ENCODE data around the gene CHRNB2. TPM values are rescaled to one million over a fixed set of nuclear protein-coding genes. Genes with fewer than 3 reads are reported as not detected.

The CHRNB2 gene
- total RNA-seq, 4 donors from 2014 or later: 0.32 to 0.82 TPM; not detected in 2

DNA sequence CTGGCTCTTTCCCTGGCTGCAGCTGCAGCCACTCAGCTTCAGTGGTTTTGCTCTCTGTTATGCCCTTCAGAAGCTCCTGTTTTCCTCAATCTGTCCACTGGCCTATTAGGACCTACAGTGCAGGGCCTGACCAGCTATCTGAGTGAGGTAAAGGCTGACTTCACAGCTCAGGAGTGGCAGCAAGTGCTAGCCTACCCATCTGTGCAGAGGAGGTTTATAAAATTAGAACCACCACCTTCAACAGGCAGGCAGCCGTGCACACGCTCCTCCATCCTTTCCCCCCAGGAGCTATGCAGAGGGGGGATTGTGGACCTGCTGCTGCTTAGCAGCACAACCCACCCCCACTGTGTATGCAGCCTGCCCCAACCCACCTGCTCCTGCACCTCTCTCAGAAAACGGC is 32.1 kb downstream of the CHRNB2 start:
- TF ChIP-seq EP300 (IDR thresholded peaks at IDR 0.05; ENCODE audit: low read depth): no peak
- TF ChIP-seq, protein P1, sequence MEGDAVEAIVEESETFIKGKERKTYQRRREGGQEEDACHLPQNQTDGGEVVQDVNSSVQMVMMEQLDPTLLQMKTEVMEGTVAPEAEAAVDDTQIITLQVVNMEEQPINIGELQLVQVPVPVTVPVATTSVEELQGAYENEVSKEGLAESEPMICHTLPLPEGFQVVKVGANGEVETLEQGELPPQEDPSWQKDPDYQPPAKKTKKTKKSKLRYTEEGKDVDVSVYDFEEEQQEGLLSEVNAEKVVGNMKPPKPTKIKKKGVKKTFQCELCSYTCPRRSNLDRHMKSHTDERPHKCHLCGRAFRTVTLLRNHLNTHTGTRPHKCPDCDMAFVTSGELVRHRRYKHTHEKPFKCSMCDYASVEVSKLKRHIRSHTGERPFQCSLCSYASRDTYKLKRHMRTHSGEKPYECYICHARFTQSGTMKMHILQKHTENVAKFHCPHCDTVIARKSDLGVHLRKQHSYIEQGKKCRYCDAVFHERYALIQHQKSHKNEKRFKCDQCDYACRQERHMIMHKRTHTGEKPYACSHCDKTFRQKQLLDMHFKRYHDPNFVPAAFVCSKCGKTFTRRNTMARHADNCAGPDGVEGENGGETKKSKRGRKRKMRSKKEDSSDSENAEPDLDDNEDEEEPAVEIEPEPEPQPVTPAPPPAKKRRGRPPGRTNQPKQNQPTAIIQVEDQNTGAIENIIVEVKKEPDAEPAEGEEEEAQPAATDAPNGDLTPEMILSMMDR (IDR thresholded peaks at IDR 0.05): no peak
- TF ChIP-seq POLR2A (IDR thresholded peaks at IDR 0.05): no peak
- no peak for TF ChIP-seq POLR2AphosphoS5 (IDR thresholded peaks at IDR 0.05)
- peaks cover 0 to 23% (median 7%) of the 10 kb centered on the region in 4 donors for H3K4me1 ChIP-seq
- intact Hi-C loops (cut with DNase I; ENCODE audit: low total_unique reads) (no loop called here), in situ Hi-C loops (cut with MboI; ENCODE audit: low pct_ligation_motif_present in 1 of 4, low pct_unique_long_range_greater_than_20kb in 1 of 4, low sequenced_read_pairs in 3 of 4) (no loop called here)
- no peak for DNase-seq
- no peak overlapping the region for H3K27ac ChIP-seq
- 79% methylated on average over 3 of the region's 3 CpGs; no CpG with 5 or more reads in 1 of the 2 donors for WGBS, 2 donors (ENCODE audit: low coverage in 1 of 2)
- no peak overlapping the region for H3K4me3 ChIP-seq
- no peaks in the 10 kb centered on the region for H3K9me3 ChIP-seq
- no peaks in the 10 kb centered on the region for H3K27me3 ChIP-seq
- peaks cover 0 to 60% (median 26%) of the 10 kb centered on the region in 4 donors for H3K36me3 ChIP-seq

DNA sequence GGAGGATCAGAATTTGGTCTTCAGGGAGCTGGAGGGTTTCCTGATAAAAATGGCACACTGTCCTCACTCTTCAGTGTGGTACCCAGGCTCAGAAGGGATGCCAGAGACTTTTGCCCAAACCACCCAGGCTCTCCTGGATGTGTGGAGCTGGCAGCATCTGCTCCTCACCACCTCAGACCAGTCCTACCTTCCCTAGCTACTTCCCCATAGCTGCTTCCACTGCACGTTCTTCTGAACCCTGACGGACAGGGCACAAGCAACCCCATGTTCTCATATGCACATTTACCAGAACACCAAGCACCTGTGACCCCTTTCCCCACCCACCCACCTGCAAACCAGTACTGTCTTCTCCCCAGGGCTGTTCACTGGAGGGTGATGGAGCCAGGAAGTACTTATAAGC is 35.7 kb downstream of the CHRNB2 start:
- Histone ChIP-seq H3K4me1 (peaks cover 15 to 48% (median 28%) of the 10 kb centered on the region in 4 donors), H3K27me3 (no peaks in the 10 kb centered on the region), H3K9me3 (no peaks in the 10 kb centered on the region), H3K4me3 (no peak overlapping the region), H3K27ac (no peak overlapping the region), H3K36me3 (peaks cover 0 to 25% (median 9%) of the 10 kb centered on the region in 4 donors)
- WGBS, 2 donors (ENCODE audit: low coverage in 1 of 2): 62% methylated on average over 2 of the region's 2 CpGs; no CpG with 5 or more reads in 1 of the 2 donors
- TF ChIP-seq POLR2AphosphoS5 (IDR thresholded peaks at IDR 0.05) (no peak), POLR2A (IDR thresholded peaks at IDR 0.05) (no peak)
- no peak for DNase-seq
- intact Hi-C loops (cut with DNase I; ENCODE audit: low total_unique reads): no loop called here
- in situ Hi-C loops (cut with MboI; ENCODE audit: low pct_ligation_motif_present in 1 of 4, low pct_unique_long_range_greater_than_20kb in 1 of 4, low sequenced_read_pairs in 3 of 4): no loop called here

DNA sequence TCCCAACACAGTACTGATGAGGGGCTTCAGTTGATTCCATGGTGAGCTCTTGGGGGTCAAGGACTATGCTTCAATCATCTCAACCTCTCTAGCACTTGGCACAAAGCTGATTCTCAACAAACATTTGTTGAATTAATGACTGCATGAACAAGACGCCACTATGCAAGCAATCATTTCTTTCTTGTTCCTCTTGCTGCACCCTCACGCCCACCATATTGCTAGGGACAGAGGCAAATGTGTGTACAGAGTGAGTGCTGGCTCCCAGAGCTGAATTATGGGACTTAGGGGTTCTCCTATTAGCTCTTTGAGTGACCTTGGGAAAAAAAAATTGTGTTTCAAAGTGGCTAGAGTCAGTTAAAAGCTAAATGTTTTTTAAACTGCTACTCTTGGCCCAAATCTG is 38.0 kb downstream of the CHRNB2 start:
- no peaks in the 10 kb centered on the region for H3K9me3 ChIP-seq
- no peaks in the 10 kb centered on the region for H3K27me3 ChIP-seq
- peaks cover 0 to 13% (median 3%) of the 10 kb centered on the region in 4 donors for H3K36me3 ChIP-seq
- no peak for DNase-seq
- H3K4me3 ChIP-seq: no peak overlapping the region
- no peak overlapping the region for H3K27ac ChIP-seq
- TF ChIP-seq POLR2AphosphoS5 (IDR thresholded peaks at IDR 0.05) (no peak), EP300 (IDR thresholded peaks at IDR 0.05; ENCODE audit: low read depth) (no peak), POLR2A (IDR thresholded peaks at IDR 0.05) (no peak)
- TF ChIP-seq, protein P1 (IDR thresholded peaks at IDR 0.05): no peak
- in situ Hi-C loops (cut with MboI; ENCODE audit: low pct_ligation_motif_present in 1 of 4, low pct_unique_long_range_greater_than_20kb in 1 of 4, low sequenced_read_pairs in 3 of 4) (no loop called here), intact Hi-C loops (cut with DNase I; ENCODE audit: low total_unique reads) (no loop called here)
- peaks cover 22 to 47% (median 28%) of the 10 kb centered on the region in 4 donors for H3K4me1 ChIP-seq
- WGBS, 2 donors (ENCODE audit: low coverage in 1 of 2): 81% methylated on average over 2 of the region's 2 CpGs; no CpG with 5 or more reads in 1 of the 2 donors

DNA sequence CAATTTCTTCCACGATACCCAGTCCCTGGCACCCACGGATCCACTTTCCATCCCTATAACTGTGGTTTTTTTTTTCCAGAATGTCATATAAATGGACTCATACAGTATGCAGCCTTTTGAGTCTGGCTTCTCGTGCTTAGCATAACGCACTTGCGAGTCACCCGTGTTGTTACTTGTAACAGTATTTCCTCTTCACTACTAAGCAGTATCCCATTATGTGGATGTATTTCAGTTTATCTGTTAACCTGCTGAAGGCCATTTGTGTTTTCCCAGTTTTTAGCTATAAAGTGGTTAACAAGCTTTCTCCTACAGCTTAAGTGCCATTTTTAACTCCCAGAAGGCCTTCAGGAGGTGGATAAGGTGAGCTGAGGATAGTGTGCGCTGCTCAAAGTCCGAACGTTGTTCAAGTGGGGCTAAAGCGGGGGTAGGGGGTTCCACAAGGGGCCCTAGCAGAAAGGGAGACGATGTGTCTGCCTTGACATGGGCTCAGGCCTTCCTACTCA is 39.6 kb downstream of the CHRNB2 start:
- peak overlapping the region; percentile 66 to 94 (median 86) for H3K4me3 ChIP-seq
- H3K27ac ChIP-seq: peak overlapping the region; percentile 91 to 99 (median 98)
- no peaks in the 10 kb centered on the region for H3K36me3 ChIP-seq
- WGBS, 2 donors (ENCODE audit: low coverage in 1 of 2): 7 to 16% methylated on average over 3 to 11 of the region's 11 CpGs
- H3K9me3 ChIP-seq: no peaks in the 10 kb centered on the region
- no peaks in the 10 kb centered on the region for H3K27me3 ChIP-seq
- no peak for DNase-seq
- intact Hi-C loops (cut with DNase I; ENCODE audit: low total_unique reads) (no loop called here), in situ Hi-C loops (cut with MboI; ENCODE audit: low pct_ligation_motif_present in 1 of 4, low pct_unique_long_range_greater_than_20kb in 1 of 4, low sequenced_read_pairs in 3 of 4) (no loop called here)
- TF ChIP-seq POLR2AphosphoS5 (IDR thresholded peaks at IDR 0.05) (no peak), EP300 (IDR thresholded peaks at IDR 0.05; ENCODE audit: low read depth) (no peak), POLR2A (IDR thresholded peaks at IDR 0.05) (no peak)
- TF ChIP-seq, protein P1 (IDR thresholded peaks at IDR 0.05): no peak
- H3K4me1 ChIP-seq: peaks cover 22 to 47% (median 28%) of the 10 kb centered on the region in 4 donors
